Breast epithelium (tissue), 3 donors: Measurements from ENCODE around the gene MAN1C1.

Source experiments
- CTCF ChIP-seq, 3 donors: fragments of 450-650 bp; IDR thresholded peaks; one replicate each; pipeline ENCODE4 v1.5.1; 2016 to 2017; ENCODE audit warnings: antibody characterized with exemption in 3 of 3, mild to moderate bottlenecking in 3 of 3, moderate library complexity in 3 of 3
- POLR2A ChIP-seq: fragments of 450-650 bp; IDR thresholded peaks from one replicate; pipeline ENCODE4 v1.6.1; 2016; ENCODE audit warnings: antibody characterized with exemption, mild to moderate bottlenecking, moderate library complexity
- POLR2AphosphoS5 ChIP-seq, 3 donors: sonication (generic); formaldehyde crosslinking; IDR thresholded peaks; one replicate each; pipeline ENCODE4 v1.6.1; 2017; ENCODE audit warnings: antibody characterized with exemption in 3 of 3

GRCh38 chr1:25576459-25577133 is 40.0 kb upstream of the MAN1C1 start:
- TF ChIP-seq CTCF (IDR thresholded peaks at IDR 0.05) (no peak), POLR2A (no peak), POLR2AphosphoS5 (IDR thresholded peaks at IDR 0.05) (no peak)
